Hepatocyte (in vitro differentiated cells): ENCODE data around the gene L3MBTL3. TPM values are rescaled to one million over a fixed set of nuclear protein-coding genes. Genes with fewer than 3 reads are reported as not detected.
A peak's percentile ranks its signal among the peaks of the same experiment; 100 is the strongest.

Source experiments
- DNase-seq: peaks from one replicate; pipeline ENCODE4 v3.0.0-alpha.2; 2016; ENCODE audit warnings: low spot score
- H2AFZ ChIP-seq: fragments of 200-600 bp; sonication (generic); 2 replicates; pipeline ENCODE4 v1.6.0; 2016; ENCODE audit warnings: antibody characterized with exemption, mild to moderate bottlenecking
- H3K27ac ChIP-seq: fragments of 200-600 bp; sonication (generic); 2 replicates; pipeline ENCODE4 v1.5.1; 2016; ENCODE audit warnings: mild to moderate bottlenecking
- H3K27me3 ChIP-seq: fragments of 200-600 bp; sonication (generic); 2 replicates; pipeline ENCODE4 v1.6.1; 2016
- H3K36me3 ChIP-seq: fragments of 200-600 bp; sonication (generic); replicated peaks from 2 replicates; pipeline ENCODE4 v1.5.1; 2016; ENCODE audit warnings: low read depth; ENCODE audit not compliant: insufficient read depth
- H3K4me1 ChIP-seq: fragments of 200-600 bp; sonication (generic); 2 replicates; pipeline ENCODE4 v1.5.1; 2016; ENCODE audit warnings: mild to moderate bottlenecking, moderate library complexity; ENCODE audit not compliant: insufficient read depth
- H3K4me2 ChIP-seq: fragments of 200-600 bp; sonication (generic); 2 replicates; pipeline ENCODE4 v1.6.0; 2016
- H3K4me3 ChIP-seq: fragments of 200-600 bp; sonication (generic); 2 replicates; pipeline ENCODE4 v1.5.1; 2016; ENCODE audit warnings: mild to moderate bottlenecking
- H3K79me2 ChIP-seq: fragments of 200-600 bp; sonication (generic); 2 replicates; pipeline ENCODE4 v1.6.0; 2017; ENCODE audit warnings: mild to moderate bottlenecking
- H3K9me2 ChIP-seq: fragments of 200-600 bp; sonication (generic); replicated peaks from 2 replicates; pipeline ENCODE4 v1.6.0; 2017; ENCODE audit warnings: mild to moderate bottlenecking; ENCODE audit not compliant: insufficient read depth
- H3K9me3 ChIP-seq: fragments of 200-600 bp; sonication (generic); 2 replicates; pipeline ENCODE4 v1.5.1; 2016; ENCODE audit warnings: low read depth, mild to moderate bottlenecking
- H4K20me1 ChIP-seq: fragments of 200-600 bp; sonication (generic); 2 replicates; pipeline ENCODE4 v1.6.0; 2016; ENCODE audit warnings: mild to moderate bottlenecking; ENCODE audit not compliant: insufficient read depth, poor library complexity, severe bottlenecking
- EZH2 ChIP-seq: fragments of 200-600 bp; sonication (generic); IDR thresholded peaks from 2 replicates; pipeline ENCODE4 v1.6.1; 2016; ENCODE audit warnings: antibody characterized with exemption, mild to moderate bottlenecking, borderline replicate concordance
- EZH2phosphoT487 ChIP-seq: fragments of 200-600 bp; sonication (generic); IDR thresholded peaks from one replicate; pipeline ENCODE4 v1.6.1; 2018; ENCODE audit warnings: antibody characterized with exemption, mild to moderate bottlenecking, low read depth, moderate library complexity; ENCODE audit not compliant: unreplicated experiment, severe bottlenecking
- WGBS: methylation state at CpG from one replicate; pipeline ENCODE4 v1.1.6; 2016; ENCODE audit warnings: low lambda C conversion rate; ENCODE audit errors: missing lambda C conversion rate; 5-methylcytosine and 5-hydroxymethylcytosine counted together
- polyA plus RNA-seq: library from polyadenylated mRNA; unstranded; fragments of >200 nt; fragmentation: Nextera tagmentation; extraction: Ambion mirVana; gene quantifications from 2 replicates; pipeline ENCODE4 v1.2.1, GENCODE V29; 2016
- total RNA-seq: library from RNA; depleted of rRNA; stranded (reverse); fragments of >200 nt; gene quantifications from 2 replicates; pipeline ENCODE4 v1.2.3, GENCODE V29; 2014
- TF ChIP-seq, protein P1 (sequence below): fragments of 200-600 bp; sonication (generic); IDR thresholded peaks from 2 replicates; pipeline ENCODE4 v1.5.1; 2016; ENCODE audit warnings: antibody characterized with exemption, mild to moderate bottlenecking; ENCODE audit not compliant: poor library complexity

The L3MBTL3 gene
- total RNA-seq (20.1 and 21.8 TPM in 2 replicates), polyA plus RNA-seq (5.3 and 7.8 TPM in 2 replicates)

DNA sequence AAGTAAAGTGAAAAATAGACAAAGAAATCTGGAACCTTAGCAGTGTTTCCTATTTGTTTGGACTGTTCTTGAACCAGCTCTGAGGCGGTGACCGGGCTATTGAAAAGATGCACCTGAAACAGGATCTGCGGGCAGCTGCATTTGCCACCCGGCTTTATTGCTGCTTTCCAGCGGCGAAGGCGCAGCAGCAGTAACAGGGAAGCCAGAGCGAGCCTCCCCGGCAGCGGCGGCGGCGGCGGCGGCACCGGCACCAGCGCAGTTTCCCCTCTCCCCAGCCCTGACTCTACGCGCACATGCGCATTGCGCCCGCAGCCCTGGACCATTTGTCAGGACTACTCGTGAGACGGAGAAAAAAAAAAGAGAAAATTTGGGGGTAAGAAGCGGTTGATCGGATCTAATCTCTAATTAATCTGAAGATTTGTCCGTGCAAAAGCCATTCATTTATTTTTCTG lies at the start of gene L3MBTL3:
Gene L3MBTL3 (plus strand): TSS at position 290 of the 452 bp plus-strand sequence. CDS start 24,119 bp downstream, outside the sequence.
- Histone ChIP-seq H3K9me2 (no peaks in the 10 kb centered on the region), H2AFZ (peak within 1 kb of the TSS; percentile 97), H3K9me3 (no peaks in the 10 kb centered on the region), H4K20me1 (no peaks in the 10 kb centered on the region), H3K27me3 (no peaks in the 10 kb centered on the region), H3K4me1 (no peaks in the 10 kb centered on the region), H3K79me2 (peaks cover 21% of the 10 kb centered on the region), H3K4me3 (peak within 1 kb of the TSS; percentile 75), H3K27ac (peak within 1 kb of the TSS; percentile 88), H3K36me3 (no peaks in the 10 kb centered on the region), H3K4me2 (peak within 1 kb of the TSS; percentile 79)
- TF ChIP-seq EZH2phosphoT487 (no peak), EZH2 (no peak)
- TF ChIP-seq, protein P1, sequence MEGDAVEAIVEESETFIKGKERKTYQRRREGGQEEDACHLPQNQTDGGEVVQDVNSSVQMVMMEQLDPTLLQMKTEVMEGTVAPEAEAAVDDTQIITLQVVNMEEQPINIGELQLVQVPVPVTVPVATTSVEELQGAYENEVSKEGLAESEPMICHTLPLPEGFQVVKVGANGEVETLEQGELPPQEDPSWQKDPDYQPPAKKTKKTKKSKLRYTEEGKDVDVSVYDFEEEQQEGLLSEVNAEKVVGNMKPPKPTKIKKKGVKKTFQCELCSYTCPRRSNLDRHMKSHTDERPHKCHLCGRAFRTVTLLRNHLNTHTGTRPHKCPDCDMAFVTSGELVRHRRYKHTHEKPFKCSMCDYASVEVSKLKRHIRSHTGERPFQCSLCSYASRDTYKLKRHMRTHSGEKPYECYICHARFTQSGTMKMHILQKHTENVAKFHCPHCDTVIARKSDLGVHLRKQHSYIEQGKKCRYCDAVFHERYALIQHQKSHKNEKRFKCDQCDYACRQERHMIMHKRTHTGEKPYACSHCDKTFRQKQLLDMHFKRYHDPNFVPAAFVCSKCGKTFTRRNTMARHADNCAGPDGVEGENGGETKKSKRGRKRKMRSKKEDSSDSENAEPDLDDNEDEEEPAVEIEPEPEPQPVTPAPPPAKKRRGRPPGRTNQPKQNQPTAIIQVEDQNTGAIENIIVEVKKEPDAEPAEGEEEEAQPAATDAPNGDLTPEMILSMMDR = no peak
- DNase-seq = peak; percentile 94
- 1% methylated on average over 27 of the region's 27 CpGs for WGBS

DNA sequence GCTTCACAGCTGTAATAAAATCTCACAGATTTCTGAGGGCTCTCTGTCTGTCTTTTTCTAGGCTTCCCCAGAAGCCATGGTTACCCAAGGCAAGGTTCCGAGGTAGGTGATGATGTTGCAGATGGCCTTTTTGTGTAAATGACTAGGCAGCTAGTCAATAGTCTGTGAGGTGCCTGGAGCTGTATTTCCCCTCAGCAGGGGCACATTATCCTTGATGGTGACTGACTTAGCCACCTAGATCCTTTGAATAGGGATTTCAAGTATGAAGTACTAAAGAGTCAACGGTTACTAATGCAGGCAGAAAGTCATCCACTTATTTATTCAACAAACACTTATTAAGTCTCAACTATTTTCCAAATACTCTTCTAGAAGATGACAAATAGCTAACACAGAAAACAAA lies 49.3 kb upstream of the L3MBTL3 start:
- TF ChIP-seq, protein P1 = no peak
- TF ChIP-seq EZH2phosphoT487 (no peak), EZH2 (no peak)
- Histone ChIP-seq H3K79me2 (no peaks in the 10 kb centered on the region), H3K4me3 (no peak overlapping the region), H3K9me2 (no peaks in the 10 kb centered on the region), H3K36me3 (no peaks in the 10 kb centered on the region), H2AFZ (no peak overlapping the region), H4K20me1 (no peaks in the 10 kb centered on the region), H3K4me1 (no peaks in the 10 kb centered on the region), H3K4me2 (no peak overlapping the region), H3K27ac (no peak overlapping the region), H3K27me3 (no peaks in the 10 kb centered on the region), H3K9me3 (no peaks in the 10 kb centered on the region)
- 55% methylated on average over 2 of the region's 2 CpGs for WGBS
- no peak for DNase-seq

DNA sequence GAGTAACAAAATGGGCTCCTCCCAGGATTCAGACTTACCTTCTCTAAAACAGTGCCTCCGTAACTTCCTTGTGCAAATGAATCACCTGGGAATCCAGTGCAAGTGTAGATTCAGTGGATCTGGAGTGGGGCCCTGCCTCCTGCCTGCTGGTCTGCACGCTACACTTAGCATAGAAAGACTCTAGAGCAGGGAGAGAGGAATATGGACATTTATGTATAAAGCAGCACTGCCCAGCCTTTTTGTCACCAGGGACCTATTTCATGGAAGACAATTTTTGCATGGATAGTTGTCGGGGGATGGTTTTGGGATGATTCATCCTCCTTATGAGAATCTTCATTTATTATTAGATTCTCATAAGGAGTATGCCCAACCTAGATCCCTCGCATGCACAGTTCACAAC lies 42.3 kb upstream of the L3MBTL3 start:
- no peaks in the 10 kb centered on the region for H3K36me3 ChIP-seq
- H3K4me2 ChIP-seq = no peak overlapping the region
- H4K20me1 ChIP-seq = no peaks in the 10 kb centered on the region
- no peaks in the 10 kb centered on the region for H3K79me2 ChIP-seq
- no peaks in the 10 kb centered on the region for H3K4me1 ChIP-seq
- no peaks in the 10 kb centered on the region for H3K9me3 ChIP-seq
- no peak for DNase-seq
- no peak overlapping the region for H3K4me3 ChIP-seq
- H3K27me3 ChIP-seq = no peaks in the 10 kb centered on the region
- H3K9me2 ChIP-seq = no peaks in the 10 kb centered on the region
- H2AFZ ChIP-seq = no peak overlapping the region
- 93% methylated on average over 4 of the region's 4 CpGs for whole genome bisulfite sequencing
- TF ChIP-seq, protein P1 = no peak
- H3K27ac ChIP-seq = no peak overlapping the region
